Measurements from ENCODE around the gene TUBB2B.
"Not testable (repeated sequence)": the region's sequence is repeated elsewhere in the genome, so short reads cannot be mapped to it uniquely, and the experiment has no call there.

TUBB2B gene

DNA sequence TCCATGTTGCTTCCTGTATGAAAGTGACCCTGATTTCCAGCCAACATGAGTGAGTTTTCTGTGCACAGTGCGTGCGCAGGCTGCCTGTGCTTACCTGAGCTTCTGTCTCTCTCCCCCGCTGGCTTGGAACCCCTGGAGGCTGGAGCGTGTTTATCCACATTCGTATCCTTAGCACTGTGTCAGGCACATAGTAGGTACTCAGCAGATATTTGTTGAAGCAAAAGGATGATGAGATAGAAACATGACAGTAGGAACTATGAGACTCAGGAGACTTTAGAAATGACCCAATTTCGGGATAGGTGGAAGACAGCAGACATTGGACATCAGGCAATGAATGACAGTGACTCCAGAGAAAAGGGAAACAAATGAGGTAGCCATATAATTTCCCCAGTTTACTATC, 15.2 kb downstream of the TUBB2B start:
- DNase-seq (ENCODE audit: extremely low read depth in 1 of 2, low read depth in 1 of 2): no peak

DNA sequence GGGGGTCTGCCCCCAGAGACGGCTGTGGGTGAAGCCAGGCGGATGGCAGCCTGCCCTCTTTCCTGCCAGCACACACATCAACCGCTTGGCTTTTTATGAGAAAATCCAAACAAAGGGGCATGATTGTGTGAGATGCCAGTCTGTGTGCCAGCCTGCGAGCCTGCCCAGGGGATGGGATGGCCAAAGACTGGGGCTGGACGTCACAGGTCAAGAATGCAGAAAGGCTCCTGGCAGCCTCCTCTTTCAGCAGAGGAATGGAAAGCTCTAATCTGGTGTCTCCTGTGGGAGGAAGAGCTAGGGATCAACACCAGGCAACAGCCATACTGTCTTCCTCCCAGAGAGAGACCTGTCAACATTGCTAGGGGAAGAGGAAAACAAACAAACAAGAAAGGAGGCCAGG, 15.8 kb downstream of the TUBB2B start:
- DNase-seq (ENCODE audit: extremely low read depth in 1 of 2, low read depth in 1 of 2): no peak

DNA sequence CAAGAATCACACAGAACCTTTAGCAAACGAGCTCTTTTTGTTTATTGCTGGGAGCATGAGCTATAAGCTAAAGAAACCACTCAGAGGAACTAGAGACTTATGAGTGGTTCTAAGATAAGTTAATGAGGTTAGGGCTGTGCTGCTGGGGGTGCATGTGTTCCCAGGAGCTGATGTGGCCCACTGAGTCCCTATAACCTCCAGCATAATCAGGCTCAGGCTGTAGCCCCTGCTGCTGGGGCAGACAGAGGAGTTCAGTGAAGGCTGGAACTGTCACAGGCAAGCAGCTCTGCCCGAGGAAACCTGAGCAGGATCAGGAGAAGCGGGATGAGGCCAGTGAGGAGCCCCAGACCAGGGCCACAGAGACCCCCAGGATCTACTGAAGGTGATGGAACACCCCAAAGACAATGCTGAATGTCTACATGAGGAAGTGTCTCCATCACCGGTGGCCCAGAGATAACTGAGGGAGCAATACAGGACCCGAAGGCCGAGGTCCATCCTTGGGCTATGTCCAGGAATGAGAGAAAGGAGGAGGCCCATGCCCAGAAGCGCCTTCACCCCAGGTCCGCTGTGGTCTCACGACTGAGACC, 17.3 kb downstream of the TUBB2B start:
- no peak for DNase-seq (ENCODE audit: extremely low read depth in 1 of 2, low read depth in 1 of 2)

DNA sequence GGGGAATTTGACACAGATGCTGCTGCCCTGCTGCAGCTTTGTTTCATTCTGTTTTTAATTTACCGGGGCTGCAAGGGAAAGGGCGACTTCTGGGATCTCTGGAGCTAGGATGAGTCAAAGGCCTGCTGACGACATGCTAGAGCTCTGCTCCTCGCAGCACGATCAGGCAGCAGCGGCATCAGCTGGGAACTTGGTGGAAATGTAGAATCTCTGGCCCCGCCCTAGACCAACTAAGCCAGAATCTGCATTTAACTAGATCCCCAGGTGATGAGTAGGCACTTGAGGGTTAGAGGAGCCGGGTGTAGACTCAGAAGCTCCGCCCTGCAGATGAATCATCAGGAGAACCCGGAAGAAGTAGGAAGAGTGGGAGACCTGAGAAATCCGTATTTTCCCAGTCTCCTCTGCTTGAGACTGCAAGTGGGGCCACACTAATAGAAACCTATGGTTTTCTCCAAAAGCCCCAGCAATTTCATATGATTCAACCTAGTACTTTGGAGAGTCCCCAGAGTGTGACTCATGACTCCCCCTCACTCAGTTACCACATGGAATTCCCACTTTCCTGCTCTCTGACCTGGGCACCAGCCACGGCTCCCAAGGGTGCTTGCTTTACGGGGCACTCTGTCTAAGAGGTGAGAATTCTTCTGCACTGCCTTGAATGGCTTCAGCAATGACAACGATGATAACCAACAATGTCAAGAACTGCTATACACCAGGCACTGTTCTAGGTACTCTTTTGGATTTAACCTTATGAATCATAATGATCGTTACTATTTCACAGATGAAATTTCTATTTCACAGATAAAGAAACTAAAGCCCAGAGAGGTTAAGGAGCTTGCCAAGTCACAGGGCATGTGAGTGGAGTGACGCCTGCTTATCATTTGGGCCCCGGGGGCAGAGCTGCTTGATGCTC, 18.1 kb downstream of the TUBB2B start:
- peak; percentile 39 to 63 for DNase-seq (ENCODE audit: extremely low read depth in 1 of 2, low read depth in 1 of 2)

DNA sequence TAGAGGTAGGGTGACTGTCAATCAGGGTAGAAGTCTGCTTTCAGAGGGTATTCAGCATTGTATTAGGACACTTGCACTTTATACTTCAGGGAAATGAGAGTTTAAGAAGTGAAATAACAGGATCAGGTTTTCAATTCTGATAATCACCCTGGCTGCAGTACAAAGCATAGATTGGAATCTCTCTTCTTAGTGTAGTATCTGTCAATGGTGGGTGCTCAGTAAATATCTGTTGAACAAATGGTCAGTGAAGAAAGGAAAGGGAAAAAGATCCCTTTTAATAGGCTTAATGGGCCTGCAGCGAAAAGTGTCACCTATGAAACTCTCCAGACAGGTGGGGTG, 18.7 kb downstream of the TUBB2B start:
- DNase-seq (ENCODE audit: extremely low read depth in 1 of 2, low read depth in 1 of 2): no peak

DNA sequence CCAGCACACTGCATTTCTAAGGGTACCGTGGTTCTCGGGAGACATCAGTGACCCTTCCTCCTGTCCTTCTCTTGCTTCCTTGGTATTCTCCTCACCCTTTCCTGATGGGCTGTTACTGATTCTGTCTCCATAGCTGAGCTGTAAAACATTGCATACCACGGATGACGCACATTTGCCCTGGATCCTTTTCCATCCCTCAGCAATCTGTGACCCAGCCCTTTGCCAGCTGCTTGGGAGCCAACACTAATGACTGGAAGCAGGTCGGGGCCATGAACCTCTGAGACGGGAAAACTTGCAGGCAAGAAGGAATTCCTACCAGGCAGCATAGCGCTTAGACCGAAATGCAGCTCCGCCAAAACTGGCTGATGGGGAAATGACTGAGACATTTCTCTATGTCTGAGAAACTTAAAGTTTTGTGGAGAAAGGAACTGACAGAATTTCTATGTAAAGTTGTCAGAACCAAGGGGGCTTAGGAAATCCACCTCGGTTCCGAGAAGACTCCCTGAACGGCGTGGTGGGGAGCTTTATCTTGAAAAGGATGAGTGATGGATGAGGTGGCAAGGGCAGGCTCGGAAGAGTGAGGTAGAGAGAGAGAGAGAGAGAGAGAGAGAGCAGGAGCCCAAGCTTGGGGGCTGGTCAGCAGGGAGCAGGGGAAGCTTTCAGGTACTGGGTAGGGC, 19.2 kb downstream of the TUBB2B start:
- DNase-seq (ENCODE audit: extremely low read depth in 1 of 2, low read depth in 1 of 2): no peak

DNA sequence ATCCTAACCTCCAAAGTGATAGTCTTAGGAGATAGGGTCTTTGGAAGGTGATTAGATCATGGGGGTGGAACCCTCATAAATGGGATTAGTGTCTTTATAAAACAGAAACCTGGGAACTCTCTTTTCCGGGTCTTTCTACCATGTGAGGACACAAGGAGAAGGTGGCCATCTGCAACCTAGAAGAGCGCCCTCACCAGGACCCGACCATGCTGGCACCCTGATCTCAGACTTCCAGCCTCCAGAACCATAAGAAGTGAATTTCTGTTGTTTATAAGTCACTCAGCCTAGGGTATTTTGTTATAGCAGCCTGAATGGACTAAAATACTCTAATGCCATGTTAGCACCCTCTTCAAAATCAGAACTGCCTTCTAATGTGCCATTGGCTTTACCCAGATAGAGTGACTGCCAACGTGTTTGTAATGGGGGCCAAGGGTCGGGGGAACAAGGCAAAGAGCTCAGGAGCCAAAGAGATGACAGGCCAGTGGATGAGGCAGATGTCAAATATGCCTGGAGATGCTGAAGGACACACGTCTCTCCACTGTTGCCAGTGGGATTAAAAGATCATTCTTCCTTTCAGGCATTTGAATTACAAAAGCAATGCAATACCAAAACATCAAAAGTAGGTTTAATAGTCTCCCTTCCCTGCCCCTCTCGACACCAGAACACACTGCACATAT, 21.0 kb downstream of the TUBB2B start:
- DNase-seq (ENCODE audit: extremely low read depth in 1 of 2, low read depth in 1 of 2): no peak

DNA sequence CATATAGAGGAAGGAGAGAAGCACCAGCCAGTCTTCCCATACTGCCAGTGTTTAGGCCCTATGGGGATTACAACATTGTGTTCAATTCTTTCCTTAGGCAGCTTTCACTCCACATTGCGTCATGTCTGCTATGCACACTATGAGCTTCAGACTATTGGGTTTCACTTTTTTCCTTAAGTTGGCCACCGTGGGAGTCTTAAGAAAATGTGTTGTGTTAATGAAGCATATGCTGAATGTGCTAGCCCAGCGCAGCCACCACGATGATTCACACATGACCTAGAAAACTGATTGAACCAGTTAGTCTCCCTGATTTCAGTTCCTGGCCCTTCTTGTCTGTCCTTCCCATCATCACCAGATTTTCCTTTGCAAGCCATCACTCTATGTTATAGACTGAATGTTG, 21.5 kb downstream of the TUBB2B start:
- DNase-seq (ENCODE audit: extremely low read depth in 1 of 2, low read depth in 1 of 2): no peak

DNA sequence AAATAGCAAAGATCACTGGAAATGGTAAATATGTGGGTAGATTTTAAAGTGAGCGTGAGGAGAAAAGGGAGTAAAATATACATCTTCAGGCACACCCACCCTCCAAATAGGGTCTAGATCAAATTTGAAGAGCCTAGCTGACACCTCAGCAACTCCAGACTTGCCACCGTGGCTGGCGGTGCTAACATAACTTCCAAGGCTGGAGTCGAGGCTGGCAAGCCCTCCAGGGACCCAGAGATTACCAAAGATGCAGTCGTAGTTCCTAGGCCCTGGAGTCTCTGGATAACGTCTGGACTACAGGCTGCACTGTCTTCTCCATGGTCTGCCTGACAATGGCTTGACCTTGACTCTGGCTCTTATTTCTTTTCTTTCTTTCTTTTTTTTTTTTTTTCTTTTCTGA, 22.5 kb downstream of the TUBB2B start:
- DNase-seq (ENCODE audit: extremely low read depth in 1 of 2, low read depth in 1 of 2): no peak

DNA sequence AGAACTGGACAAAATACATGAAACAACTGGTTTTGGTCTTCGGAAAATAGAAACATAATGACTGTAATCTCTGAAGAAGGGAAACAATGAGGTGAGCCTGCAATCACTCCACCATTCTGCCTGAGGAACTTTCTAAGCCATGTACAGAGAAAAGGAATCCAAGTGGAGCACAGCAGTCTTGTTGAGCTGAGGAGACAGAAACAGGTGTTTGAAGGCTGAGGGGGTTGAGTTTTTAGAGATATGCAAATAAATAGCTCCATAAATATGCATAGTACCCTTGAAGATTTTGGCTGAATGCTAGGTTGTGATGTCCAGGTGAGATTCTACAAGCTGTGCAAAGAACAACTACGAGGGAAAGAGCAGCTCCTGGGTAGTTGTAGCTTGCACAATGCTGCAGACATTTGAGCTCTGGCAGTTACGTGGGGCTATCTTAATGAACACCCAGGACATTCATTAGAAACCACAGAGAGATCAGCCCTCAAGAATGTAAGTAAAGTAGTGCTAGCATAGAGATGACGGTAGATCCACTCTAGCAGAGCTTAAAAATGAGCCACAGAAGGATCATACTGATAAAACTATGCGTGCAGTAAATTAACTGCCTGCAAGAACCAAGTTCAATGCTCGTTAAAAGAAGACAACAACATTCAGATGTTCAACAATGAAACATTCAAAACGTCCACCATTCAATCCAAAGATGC, 24.3 kb downstream of the TUBB2B start:
- DNase-seq (ENCODE audit: extremely low read depth in 1 of 2, low read depth in 1 of 2): no peak

DNA sequence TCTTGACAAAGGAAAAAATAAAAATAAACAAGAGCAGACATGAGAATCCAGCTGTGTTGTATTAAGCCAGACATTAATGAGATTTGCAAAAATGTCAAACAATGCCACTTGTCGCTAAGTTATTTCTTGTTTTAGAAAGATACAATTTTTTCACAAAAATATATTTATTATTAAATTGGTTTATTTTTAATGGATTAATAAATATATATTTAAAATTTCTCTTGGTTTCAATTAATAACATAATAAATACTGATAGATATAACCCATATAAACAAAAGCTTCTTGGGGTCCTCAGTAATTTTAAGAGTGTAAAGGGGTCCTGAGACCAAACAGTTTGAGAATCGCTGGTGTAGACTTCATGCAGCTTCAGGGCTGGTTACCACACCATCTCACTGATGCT, 26.1 kb downstream of the TUBB2B start:
- DNase-seq (ENCODE audit: extremely low read depth in 1 of 2, low read depth in 1 of 2): no peak

DNA sequence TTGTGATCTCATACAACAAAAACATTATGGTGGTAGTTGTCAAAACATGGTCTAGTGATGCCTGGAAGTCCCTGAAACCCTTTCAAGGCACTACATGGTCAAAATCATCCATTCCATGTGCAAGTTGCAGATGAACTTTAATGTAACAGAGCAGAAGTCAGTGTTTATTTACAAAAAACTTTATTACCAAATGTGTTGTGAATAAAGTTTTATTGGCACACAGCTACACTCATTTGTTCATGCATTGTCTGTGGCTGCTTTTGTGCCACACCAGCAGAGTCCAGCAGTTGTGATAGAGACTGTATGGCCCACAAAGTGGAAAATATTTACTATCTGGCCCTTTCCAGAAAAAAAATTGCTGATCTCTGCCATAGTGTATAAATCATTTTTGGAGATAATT, 26.8 kb downstream of the TUBB2B start:
- DNase-seq (ENCODE audit: extremely low read depth in 1 of 2, low read depth in 1 of 2): no peak

DNA sequence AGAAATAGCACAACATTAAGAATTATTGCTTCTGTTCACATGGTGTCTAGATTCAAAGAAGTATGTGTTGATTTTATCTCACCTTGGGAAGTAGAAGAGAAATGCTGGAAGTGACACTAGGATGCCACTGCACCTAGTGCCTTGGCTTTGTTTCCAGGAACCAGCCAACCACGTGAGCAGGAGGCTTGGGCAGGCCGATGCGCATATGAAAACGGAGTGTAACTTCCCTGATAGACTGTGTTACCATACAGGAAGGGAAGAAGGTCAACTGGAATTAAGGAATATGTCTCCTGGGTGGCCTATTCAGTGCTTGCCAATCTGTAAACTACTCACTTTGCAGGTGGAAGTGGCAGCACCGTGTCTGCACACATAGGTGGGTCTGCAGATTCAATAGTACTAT, 28.1 kb downstream of the TUBB2B start:
- DNase-seq (ENCODE audit: extremely low read depth in 1 of 2, low read depth in 1 of 2): no peak

DNA sequence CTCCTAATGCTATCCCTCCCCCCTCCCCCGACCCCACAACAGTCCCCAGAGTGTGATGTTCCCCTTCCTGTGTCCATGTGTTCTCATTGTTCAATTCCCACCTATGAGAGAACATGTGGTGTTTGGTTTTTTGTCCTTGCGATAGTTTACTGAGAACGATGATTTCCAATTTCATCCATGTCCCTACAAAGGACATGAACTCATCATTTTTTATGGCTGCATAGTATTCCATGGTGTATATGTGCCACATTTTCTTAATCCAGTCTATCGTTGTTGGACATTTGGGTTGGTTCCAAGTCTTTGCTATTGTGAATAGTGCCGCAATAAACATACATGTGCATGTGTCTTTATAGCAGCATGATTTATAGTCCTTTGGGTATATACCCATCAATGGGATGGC, 29.7 kb downstream of the TUBB2B start:
- not testable (repeated sequence) for DNase-seq (ENCODE audit: extremely low read depth in 1 of 2, low read depth in 1 of 2)

DNA sequence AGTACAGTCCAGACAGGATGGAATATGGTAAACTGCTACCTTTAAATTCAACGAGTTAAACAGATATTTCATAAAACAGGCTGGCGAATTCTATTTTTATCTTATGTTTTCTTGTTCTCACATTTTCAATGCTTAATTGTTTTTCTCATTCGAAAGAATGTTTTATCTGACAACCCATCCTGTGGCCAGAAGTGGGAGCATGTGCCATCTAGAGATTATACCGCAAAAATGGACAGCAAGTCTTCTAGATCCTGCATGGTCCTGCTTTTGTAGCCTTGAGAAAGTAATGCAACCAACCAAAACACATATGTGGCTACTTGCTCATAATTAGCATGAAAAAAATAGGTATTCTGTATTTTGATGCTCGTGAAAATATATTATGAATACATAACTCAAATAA, 30.7 kb downstream of the TUBB2B start:
- DNase-seq (ENCODE audit: extremely low read depth in 1 of 2, low read depth in 1 of 2): no peak

DNA sequence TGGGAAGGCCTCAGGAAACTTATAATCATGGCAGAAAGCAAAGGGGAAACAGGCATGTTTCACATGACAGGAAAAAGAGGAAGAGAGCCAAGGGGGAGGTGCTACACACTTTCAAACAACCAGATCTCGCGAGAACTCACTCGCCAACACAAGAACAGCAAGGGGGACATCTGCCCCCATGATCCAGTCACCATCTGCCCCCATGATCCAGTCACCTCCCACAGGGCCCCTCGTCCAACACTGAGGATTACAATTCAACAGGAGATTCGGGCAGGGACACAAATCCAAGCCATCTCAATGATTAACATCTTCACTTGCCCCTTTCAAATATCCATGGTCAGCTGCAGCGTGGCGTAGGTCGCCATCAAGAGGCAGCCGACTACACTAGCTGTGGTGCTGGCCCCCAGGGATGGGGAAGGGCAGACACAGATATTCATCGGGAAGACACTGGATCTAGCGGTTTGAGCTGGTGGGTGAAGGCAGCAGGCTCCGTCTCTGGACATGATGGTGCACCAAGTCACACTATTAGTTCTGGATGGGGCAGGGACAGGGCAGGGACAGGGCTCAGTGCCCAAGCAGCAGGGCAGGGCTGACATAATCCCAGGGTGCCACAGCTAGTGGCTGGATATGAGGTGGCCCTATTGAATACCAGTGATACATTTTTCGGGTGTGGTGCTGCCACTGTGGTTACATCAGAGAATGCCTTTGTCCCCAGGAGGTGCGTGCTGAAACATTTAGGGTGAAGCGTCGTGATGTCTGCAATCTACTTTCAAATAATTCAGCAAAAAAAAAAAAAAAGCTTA, 31.6 kb downstream of the TUBB2B start:
- DNase-seq (ENCODE audit: extremely low read depth in 1 of 2, low read depth in 1 of 2): no peak

DNA sequence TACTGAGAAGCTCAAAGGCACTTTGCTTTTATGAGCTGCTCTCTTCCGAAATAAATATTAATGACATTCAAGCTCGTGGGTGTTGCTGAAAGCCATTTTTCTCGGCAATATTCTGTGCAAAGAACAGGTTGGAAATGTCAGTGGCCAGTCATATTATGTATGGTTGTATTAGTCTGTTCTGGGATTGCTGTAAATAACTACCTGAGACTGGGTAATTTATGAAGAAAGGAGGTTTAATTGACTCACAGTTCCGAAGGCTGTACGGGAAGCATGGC, 32.1 kb downstream of the TUBB2B start:
- no peak for DNase-seq (ENCODE audit: extremely low read depth in 1 of 2, low read depth in 1 of 2)

DNA sequence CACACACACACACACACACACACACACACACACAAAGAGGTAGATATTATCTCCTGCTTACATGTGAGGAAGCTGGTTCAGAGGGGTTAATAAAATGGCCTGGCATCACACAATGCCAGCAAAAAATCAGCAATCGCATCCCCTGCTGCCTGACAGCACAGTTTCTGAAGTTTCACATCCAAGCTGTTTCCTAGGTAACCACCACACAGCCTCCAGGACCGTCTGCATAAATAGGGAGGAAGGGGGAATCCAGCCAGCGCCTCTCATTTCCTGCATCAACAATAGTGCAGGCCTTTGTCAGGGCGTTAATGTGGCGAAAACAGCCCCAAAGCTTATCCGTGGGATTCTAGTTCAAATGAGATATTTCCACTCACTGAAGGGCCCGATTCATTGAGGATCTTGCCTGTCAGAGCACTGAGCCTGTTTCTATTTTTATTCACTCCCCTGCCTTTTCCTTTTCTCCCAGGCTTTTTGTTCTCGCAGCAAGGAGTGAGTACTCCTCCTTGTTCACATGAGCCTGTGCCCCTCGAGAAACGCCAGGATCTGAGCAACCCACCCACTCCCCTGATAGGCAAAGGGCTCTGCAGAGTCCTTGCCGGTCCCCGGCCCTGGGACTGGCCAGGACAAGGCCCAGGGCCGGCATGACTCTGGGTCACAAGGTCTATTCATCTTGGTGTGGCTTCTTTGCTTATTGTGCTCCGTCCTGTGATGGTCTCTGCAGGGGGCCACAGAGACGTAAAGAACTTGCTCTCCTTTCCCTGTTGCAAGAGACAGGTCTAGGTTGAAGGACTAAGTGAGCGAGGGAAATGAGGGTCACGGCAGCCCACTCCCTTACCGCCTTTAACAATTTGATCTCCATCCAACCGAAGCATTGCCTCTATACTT, 32.7 kb downstream of the TUBB2B start:
- no peak for DNase-seq (ENCODE audit: extremely low read depth in 1 of 2, low read depth in 1 of 2)

DNA sequence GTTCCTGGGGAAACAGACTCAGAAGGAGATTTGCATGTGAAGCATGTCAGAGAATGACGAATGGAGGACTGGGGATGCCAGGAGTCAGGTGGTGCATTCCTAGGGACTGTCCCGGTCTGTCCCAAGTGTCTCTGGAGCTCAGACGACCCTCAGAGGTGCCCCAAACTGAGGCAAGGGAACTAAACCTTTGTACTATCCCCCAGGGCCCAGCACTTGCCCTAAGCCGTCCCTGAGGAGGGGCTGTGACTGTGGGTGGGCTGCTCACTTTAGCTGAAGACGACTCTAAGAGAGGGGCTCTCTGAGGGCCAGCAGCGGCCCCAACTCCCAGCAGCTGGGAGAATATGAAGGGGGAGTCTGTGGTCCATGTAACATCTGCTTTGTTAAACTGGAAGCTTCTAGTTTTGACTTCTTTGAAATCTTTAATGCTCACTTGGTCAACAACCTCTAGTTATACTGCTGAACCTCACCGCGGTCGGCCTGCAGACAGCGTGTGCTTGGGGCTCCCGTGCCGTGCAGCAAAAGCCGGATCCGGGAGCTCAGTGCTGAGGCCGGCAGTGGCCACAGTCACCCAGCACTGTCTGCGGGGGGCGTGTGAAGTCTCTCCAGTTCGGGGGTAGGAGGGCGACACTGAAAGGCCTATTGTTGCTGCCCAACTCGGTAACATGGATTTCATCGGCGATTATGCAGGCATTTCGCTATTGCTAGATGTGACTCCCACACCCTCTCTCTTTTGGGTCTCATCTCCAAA, 34.2 kb downstream of the TUBB2B start:
- no peak for DNase-seq (ENCODE audit: extremely low read depth in 1 of 2, low read depth in 1 of 2)

Data from stimulated activated CD8-positive, alpha-beta memory T cell treated with anti-CD3 and anti-CD28 coated beads, Interleukin-7, amount 100 ng/mL, for 48 hours (primary cell).